Omental fat pad (tissue), 4 donors: ENCODE data around the gene DDX17. TPM values are rescaled to one million over a fixed set of nuclear protein-coding genes. Genes with fewer than 3 reads are reported as not detected.

ENCODE experiments used
- ATAC-seq: fragments of 150-250 bp; one replicate; pipeline ENCODE4 v1.9.1; 2016; ENCODE audit warnings: mild to moderate bottlenecking, moderate library complexity; ENCODE audit not compliant: low FRiP score
- DNase-seq: peaks from one replicate; pipeline ENCODE4 v3.0.0-alpha.2; 2019; ENCODE audit warnings: low spot score
- total RNA-seq, 4 donors: library from RNA; depleted of rRNA; stranded (reverse); fragments of >200 nt; gene quantifications; one replicate each; pipeline ENCODE4 v1.1.0, GENCODE V29; 2016
- TF ChIP-seq, protein P1 (sequence below), 3 donors: fragments of 450-650 bp; IDR thresholded peaks; one replicate each; pipeline ENCODE4 v1.5.1; 2016 to 2017; ENCODE audit warnings: antibody characterized with exemption in 3 of 3, mild to moderate bottlenecking in 3 of 3, moderate library complexity in 2 of 3

DDX17 gene
- total RNA-seq, 4 donors from 2014 or later = 330 to 572 (median 383) TPM

DNA sequence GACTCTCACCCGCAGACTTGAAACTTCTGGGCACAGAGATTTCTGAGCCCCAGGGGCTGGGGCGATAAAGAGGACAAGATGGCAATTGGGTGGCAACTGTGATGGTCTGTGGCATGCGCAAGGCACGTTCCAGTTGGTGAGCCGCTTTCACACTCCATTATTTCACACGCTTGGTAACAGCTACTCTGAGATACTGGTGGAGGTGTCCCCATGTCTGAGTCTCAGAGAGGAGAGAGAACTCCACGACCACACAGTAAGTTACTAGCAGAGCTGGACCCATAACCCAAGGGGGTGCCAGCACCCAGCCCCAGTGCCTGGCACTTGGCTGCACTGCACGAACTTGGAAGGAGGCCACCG is 45.1 kb downstream of the DDX17 start:
- TF ChIP-seq, protein P1, sequence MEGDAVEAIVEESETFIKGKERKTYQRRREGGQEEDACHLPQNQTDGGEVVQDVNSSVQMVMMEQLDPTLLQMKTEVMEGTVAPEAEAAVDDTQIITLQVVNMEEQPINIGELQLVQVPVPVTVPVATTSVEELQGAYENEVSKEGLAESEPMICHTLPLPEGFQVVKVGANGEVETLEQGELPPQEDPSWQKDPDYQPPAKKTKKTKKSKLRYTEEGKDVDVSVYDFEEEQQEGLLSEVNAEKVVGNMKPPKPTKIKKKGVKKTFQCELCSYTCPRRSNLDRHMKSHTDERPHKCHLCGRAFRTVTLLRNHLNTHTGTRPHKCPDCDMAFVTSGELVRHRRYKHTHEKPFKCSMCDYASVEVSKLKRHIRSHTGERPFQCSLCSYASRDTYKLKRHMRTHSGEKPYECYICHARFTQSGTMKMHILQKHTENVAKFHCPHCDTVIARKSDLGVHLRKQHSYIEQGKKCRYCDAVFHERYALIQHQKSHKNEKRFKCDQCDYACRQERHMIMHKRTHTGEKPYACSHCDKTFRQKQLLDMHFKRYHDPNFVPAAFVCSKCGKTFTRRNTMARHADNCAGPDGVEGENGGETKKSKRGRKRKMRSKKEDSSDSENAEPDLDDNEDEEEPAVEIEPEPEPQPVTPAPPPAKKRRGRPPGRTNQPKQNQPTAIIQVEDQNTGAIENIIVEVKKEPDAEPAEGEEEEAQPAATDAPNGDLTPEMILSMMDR (IDR thresholded peaks at IDR 0.05) = no peak
- ATAC-seq = no peak
- DNase-seq = no peak

DNA sequence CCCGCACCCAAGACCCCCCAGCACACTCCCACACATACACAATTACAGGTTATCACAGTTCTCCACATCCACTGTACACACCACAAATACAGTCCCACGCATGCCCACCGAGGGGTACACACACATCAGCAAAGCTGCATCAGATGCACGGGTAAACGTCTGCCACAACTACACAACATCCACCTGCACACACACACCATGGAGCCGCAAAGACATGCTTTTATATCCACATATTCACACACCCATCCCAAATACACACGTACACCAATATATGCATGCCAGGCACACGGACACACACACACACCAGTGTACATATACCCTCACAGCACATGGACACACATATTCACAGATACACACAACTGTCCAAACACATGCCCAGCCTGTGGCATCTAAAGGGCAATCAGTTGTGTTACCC is 45.7 kb downstream of the DDX17 start:
- DNase-seq = no peak
- TF ChIP-seq, protein P1 (IDR thresholded peaks at IDR 0.05) = no peak
- no peak for ATAC-seq

DNA sequence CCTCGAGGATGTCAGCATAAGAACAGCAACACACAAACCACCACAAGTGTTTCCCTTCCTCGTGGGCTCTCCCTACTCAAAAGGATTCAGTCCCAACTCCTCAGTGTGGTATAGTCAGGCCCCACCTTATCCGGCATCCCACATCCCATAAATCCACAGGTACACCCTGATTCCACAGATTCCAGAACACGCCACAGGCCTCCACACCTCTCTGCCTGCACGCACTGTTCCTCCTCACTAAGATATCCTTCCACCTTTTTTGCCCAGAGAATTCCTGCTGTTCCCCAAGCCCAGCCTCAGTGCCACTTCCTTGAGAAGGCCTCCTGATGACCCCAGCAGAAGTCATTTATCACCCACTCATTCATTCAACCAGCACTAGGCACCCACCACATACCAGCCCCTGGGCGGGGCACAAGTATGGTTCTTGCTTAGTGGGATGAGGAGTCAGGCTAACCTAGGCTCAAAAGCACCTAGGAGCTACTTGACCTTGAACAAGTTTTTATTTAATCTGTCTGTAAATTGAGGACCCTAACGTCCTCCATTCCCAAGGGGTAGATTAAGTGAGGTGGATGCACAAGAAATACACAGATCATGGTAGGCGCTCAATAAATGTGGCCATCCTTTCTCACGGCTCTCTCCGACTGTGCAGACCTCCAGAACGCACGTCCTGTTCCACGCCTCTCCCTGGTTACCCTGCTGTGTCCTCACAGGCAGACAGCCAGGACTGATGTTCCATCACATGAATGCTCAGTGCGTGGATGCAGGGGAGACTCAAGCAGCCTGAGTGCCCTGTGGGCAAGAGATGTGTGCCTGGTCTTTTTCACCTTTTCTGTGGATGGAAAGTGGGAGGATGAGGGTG is 49.0 kb downstream of the DDX17 start:
- TF ChIP-seq, protein P1 (IDR thresholded peaks at IDR 0.05) = no peak
- no peak for DNase-seq
- no peak for ATAC-seq

DNA sequence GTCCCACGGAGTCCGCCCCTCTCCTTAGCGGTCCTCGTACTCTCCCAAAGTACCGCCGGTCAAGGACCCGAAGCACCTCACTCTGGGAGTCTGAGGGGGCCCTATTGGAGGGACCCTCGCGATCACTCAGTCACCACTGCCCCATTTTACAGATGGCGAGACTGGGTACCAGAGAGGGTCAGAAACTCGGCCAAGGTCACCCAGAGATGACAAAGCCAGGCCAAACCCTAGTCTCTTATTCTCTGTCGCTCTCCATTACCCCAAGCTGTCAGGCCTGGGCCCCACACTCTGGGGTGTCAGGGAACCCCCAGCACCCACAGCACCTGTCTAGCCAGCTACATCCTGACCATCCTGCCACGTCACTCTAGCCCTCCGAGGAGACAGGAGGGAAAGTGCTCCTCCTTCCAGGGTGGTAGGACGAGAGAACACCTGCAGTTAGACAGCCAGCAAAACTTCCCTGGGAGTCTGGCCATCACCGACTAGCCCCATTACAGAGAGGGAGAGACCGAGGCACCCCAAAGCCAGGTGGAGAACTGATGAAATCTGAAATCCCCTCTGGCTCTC is 49.8 kb downstream of the DDX17 start:
- ATAC-seq = no peak
- no peak for DNase-seq
- TF ChIP-seq, protein P1 (IDR thresholded peaks at IDR 0.05) = no peak

DNA sequence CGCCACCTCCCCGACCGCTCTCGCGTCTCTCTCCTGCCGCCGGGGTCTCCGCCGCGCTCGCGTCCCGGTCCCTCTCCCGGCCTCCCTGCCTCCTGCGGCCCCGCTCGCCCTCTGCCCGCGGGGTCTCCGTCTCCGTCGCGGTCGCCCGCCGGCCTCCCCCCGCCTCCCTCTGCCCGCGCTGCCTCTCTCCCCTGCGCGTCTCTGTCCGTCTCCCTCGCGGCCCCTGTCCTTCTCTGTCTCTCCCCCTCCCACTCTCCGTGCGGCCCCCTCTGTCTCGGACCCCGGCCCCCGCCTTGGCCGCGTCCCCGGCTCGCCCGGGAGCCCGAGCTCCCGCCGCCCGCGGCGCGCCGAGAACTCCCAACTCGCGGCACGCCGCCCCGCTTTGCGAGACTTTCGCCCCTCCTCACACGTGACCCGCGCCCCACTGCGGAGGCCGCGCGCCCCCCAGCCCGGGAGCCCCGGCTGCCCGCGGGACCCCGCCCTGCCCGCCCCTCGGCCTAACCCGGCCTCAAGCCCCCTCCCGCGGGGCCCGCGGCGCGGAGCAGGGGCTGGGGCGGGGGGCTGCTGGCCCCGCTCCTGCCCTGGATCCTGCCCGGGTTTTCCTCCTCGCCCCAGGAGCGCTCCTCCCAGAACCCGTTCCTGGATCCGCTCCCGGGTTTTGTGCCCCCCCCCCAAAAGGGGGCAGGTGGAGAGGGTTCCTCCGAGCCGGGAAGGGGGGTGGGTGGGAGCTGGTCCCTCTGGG is 50.4 kb downstream of the DDX17 start:
- TF ChIP-seq, protein P1 (IDR thresholded peaks at IDR 0.05) = no peak
- peak; percentile 35 for ATAC-seq

DNA sequence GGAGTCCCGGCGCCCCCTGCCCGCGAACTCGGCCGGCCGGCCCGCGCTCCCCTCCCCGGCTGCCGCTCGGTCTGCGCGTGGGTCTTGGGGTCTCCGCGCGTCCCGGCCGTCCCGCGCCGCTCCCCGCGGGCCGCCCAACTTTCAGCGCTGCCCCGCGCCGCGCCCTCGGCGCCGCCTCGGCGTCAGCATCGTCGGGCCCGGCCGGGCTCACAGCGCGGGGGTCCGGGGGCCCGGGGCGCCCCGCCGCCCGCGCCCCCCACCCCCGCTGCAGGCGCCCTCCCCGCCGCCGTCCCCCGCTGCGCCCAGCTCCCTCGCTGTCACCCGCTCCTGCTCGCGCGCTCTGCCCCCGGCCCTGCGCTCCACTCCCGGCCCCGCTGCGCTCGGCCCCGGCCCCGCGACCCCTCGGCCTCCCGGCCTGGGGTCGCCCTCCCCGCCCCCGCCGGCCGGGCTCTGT is 51.0 kb downstream of the DDX17 start, which contains the start of gene KCNJ4:
Gene KCNJ4 (minus strand): TSS at position 124 of the 454 bp plus-strand sequence. CDS start 27,067 bp downstream, outside the sequence.
- ATAC-seq (no peak), DNase-seq (no peak)
- TF ChIP-seq, protein P1 (IDR thresholded peaks at IDR 0.05) = no peak

More for the DNA sequence above, 50.4 kb downstream of the DDX17 start:
- DNase-seq = no peak
